ENCODE data around the gene EPB41L1.

The EPB41L1 gene

GRCh38 chr20:36154700-36155628 lies at the start of gene EPB41L1:
TSS of gene EPB41L1 (plus strand) at chr20:36154740. CDS start at chr20:36173778, 19,038 bp downstream.
- DNase-seq (ENCODE audit: low read depth) = no peak

- no peak for DNase-seq (ENCODE audit: low read depth)
These were observed 49.7 kb upstream of the EPB41L1 start for GRCh38 chr20:36104856-36105255.

GRCh38 chr20:36105711-36106226 lies 48.8 kb upstream of the EPB41L1 start:
- no peak for DNase-seq (ENCODE audit: low read depth)

- no peak for DNase-seq (ENCODE audit: low read depth)
These were observed 47.9 kb upstream of the EPB41L1 start for GRCh38 chr20:36106606-36107005.

- no peak for DNase-seq (ENCODE audit: low read depth)
These were observed 46.7 kb upstream of the EPB41L1 start for GRCh38 chr20:36107881-36108280.

GRCh38 chr20:36109251-36109947 lies 45.1 kb upstream of the EPB41L1 start:
- DNase-seq (ENCODE audit: low read depth) = no peak

GRCh38 chr20:36110994-36111393 lies 43.5 kb upstream of the EPB41L1 start:
- no peak for DNase-seq (ENCODE audit: low read depth)

- DNase-seq (ENCODE audit: low read depth) = no peak
These were observed 42.4 kb upstream of the EPB41L1 start for GRCh38 chr20:36112112-36112511.

GRCh38 chr20:36113036-36113435 lies 41.5 kb upstream of the EPB41L1 start:
- no peak for DNase-seq (ENCODE audit: low read depth)

- DNase-seq (ENCODE audit: low read depth) = no peak
These were observed 40.8 kb upstream of the EPB41L1 start for GRCh38 chr20:36113566-36114250.

- no peak for DNase-seq (ENCODE audit: low read depth)
These were observed 39.8 kb upstream of the EPB41L1 start for GRCh38 chr20:36114707-36115106.

- no peak for DNase-seq (ENCODE audit: low read depth)
These were observed 38.6 kb upstream of the EPB41L1 start for GRCh38 chr20:36115925-36116324.

- peak; percentile 54 for DNase-seq (ENCODE audit: low read depth)
These were observed 37.6 kb upstream of the EPB41L1 start for GRCh38 chr20:36116807-36117441.

GRCh38 chr20:36117638-36118037 lies 36.9 kb upstream of the EPB41L1 start:
- no peak for DNase-seq (ENCODE audit: low read depth)

- DNase-seq (ENCODE audit: low read depth) = no peak
These were observed 36.2 kb upstream of the EPB41L1 start for GRCh38 chr20:36118371-36118770.

- DNase-seq (ENCODE audit: low read depth) = no peak
These were observed 35.0 kb upstream of the EPB41L1 start for GRCh38 chr20:36119537-36119936.

GRCh38 chr20:36120241-36120640 lies 34.3 kb upstream of the EPB41L1 start:
- DNase-seq (ENCODE audit: low read depth) = no peak

- no peak for DNase-seq (ENCODE audit: low read depth)
These were observed 33.5 kb upstream of the EPB41L1 start for GRCh38 chr20:36120991-36121390.

- no peak for DNase-seq (ENCODE audit: low read depth)
These were observed 32.3 kb upstream of the EPB41L1 start for GRCh38 chr20:36121981-36122930.

- DNase-seq (ENCODE audit: low read depth) = no peak
These were observed 31.6 kb upstream of the EPB41L1 start for GRCh38 chr20:36122931-36123288.

- no peak for DNase-seq (ENCODE audit: low read depth)
These were observed 29.4 kb upstream of the EPB41L1 start for GRCh38 chr20:36125097-36125496.

All from iris pigment epithelial cell (primary cell).